VCaP (cell line): ENCODE results near the gene PPM1B.
"Not testable (repeated sequence)": the region's sequence is repeated elsewhere in the genome, so short reads cannot be mapped to it uniquely, and the experiment has no call there.

ENCODE experiments used
- H3K27ac ChIP-seq: fragments of 450-650 bp; 2 replicates; pipeline ENCODE4 v1.5.1; 2017
- CTCF ChIP-seq: fragments of 450-650 bp; conservative IDR thresholded peaks from 2 replicates; pipeline ENCODE4 v1.5.1; 2017; ENCODE audit warnings: mild to moderate bottlenecking, moderate library complexity

The PPM1B gene

GRCh38 chr2:44242904-44243303, 74.2 kb downstream of the PPM1B start:
- peak overlapping the region; percentile 98 for H3K27ac ChIP-seq
- no peak for TF ChIP-seq CTCF

- peak overlapping the region; percentile 98 for H3K27ac ChIP-seq
- TF ChIP-seq CTCF, result peak; percentile 81
These were observed 75.6 kb downstream of the PPM1B start for GRCh38 chr2:44244135-44244871.

GRCh38 chr2:44245083-44245861, 76.6 kb downstream of the PPM1B start:
- no peak for TF ChIP-seq CTCF

GRCh38 chr2:44246436-44246835, 77.8 kb downstream of the PPM1B start:
- H3K27ac ChIP-seq, result peak overlapping the region; percentile 98
- TF ChIP-seq CTCF, result no peak

More at GRCh38 chr2:44245083-44245861, 76.6 kb downstream of the PPM1B start:
- H3K27ac ChIP-seq, result peak overlapping the region; percentile 98

GRCh38 chr2:44246840-44247369, 78.2 kb downstream of the PPM1B start:
- TF ChIP-seq CTCF, result no peak
- peak overlapping the region; percentile 98 for H3K27ac ChIP-seq

- TF ChIP-seq CTCF, result no peak
- peak overlapping the region; percentile 98; the same call in 1 of the 2 replicates for H3K27ac ChIP-seq
These were observed 79.2 kb downstream of the PPM1B start for GRCh38 chr2:44247924-44248323.

- H3K27ac ChIP-seq, result not testable (repeated sequence)
These were observed 80.6 kb downstream of the PPM1B start for GRCh38 chr2:44249269-44249668.

- TF ChIP-seq CTCF, result no peak
- no peak overlapping the region for H3K27ac ChIP-seq
These were observed 81.7 kb downstream of the PPM1B start for GRCh38 chr2:44250376-44250775.
